K562 (cell line): Measurements from ENCODE around the gene SUSD5.

ENCODE experiments used
- MTF1 ChIP-seq: fragments of 250-450 bp; sonication (Bioruptor Pico); IDR thresholded peaks from 2 replicates; pipeline ENCODE4 v1.9.0; 2021; ENCODE audit warnings: moderate library complexity, mild to moderate bottlenecking, inconsistent platforms, borderline replicate concordance
- POLR2A ChIP-seq: fragments of 450-650 bp; conservative IDR thresholded peaks from 2 replicates; pipeline ENCODE4 v1.6.1; 2016
- RAD21 ChIP-seq, 2 experiments: fragments of 250-450 bp in 1 of 2; fragments of 450-650 bp in 1 of 2; sonication (Bioruptor Pico) in 1 of 2; formaldehyde crosslinking in 1 of 2; IDR thresholded peaks in 1 of 2; conservative IDR thresholded peaks in 1 of 2; 2 replicates each; pipeline versions ENCODE4 v1.4.0 to v1.8.0; 2020 to 2022; ENCODE audit warnings: mild to moderate bottlenecking in 2 of 2, moderate library complexity in 1 of 2
- SMAD4 ChIP-seq: fragments of 250-450 bp; sonication (Bioruptor Pico); conservative IDR thresholded peaks from 2 replicates; pipeline ENCODE4 v1.8.0; 2021; ENCODE audit warnings: inconsistent platforms, mild to moderate bottlenecking, moderate library complexity
- TCF3 ChIP-seq: sonication (generic); formaldehyde crosslinking; IDR thresholded peaks from 2 replicates; pipeline ENCODE4 v1.4.0; 2020; ENCODE audit warnings: mild to moderate bottlenecking, missing genetic modification reagents
- TF ChIP-seq, protein P1 (sequence below): fragments of 450-650 bp; formaldehyde crosslinking; IDR thresholded peaks from 2 replicates; pipeline ENCODE4 v1.4.0; 2020; ENCODE audit warnings: mild to moderate bottlenecking, moderate library complexity
- TF ChIP-seq, protein P2 (sequence below), 3 experiments: IDR thresholded peaks in 2 of 3; conservative IDR thresholded peaks in 1 of 3; 2 replicates each; pipeline ENCODE4 v1.5.1; 2011 to 2012; ENCODE audit warnings: low read length in 3 of 3, mild to moderate bottlenecking in 3 of 3, control low read depth in 2 of 3, improper control_type of control experiment in 1 of 3, inconsistent platforms in 1 of 3, low read depth in 1 of 3, mixed read lengths in 1 of 3, moderate library complexity in 1 of 3; ENCODE audit not compliant: insufficient read depth in 2 of 3
- TF ChIP-seq, protein P3 (sequence below), 2 experiments: fragments of 450-650 bp in 1 of 2; sonication (generic) in 1 of 2; formaldehyde crosslinking in 1 of 2; IDR thresholded peaks in 1 of 2; conservative IDR thresholded peaks in 1 of 2; 2 replicates each; pipeline versions ENCODE4 v1.6.1 to v1.8.1; 2016 to 2023; ENCODE audit warnings: mild to moderate bottlenecking in 2 of 2, moderate library complexity in 2 of 2, inconsistent platforms in 1 of 2, missing genetic modification reagents in 1 of 2

DNA sequence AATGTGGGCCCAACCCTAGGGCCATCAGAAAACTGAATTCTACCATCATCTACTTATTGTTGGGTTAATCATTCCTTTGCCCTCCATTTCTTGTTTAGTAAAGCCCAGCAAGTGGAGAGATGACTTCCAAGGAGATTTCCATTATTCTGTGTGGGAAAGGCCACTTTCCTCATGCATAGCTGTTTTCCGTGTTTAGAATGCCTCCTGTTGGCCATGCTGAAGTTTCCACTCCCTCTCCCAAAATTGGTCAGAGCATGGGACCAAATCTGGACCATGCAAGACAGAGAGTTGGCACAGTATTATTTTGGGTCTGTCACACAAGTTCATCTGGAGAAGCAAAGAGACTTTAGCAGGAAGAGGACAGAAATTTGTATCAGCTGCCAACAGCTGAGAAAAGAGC lies 15.3 kb upstream of the SUSD5 start:
- TF ChIP-seq, protein P1, sequence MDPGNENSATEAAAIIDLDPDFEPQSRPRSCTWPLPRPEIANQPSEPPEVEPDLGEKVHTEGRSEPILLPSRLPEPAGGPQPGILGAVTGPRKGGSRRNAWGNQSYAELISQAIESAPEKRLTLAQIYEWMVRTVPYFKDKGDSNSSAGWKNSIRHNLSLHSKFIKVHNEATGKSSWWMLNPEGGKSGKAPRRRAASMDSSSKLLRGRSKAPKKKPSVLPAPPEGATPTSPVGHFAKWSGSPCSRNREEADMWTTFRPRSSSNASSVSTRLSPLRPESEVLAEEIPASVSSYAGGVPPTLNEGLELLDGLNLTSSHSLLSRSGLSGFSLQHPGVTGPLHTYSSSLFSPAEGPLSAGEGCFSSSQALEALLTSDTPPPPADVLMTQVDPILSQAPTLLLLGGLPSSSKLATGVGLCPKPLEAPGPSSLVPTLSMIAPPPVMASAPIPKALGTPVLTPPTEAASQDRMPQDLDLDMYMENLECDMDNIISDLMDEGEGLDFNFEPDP (CRISPR knock-in tag): no peak
- TF ChIP-seq POLR2A (no peak), SMAD4 (CRISPR knock-in tag) (no peak), MTF1 (CRISPR knock-in tag) (no peak), RAD21 (CRISPR knock-in tag; conservative IDR thresholded peaks at IDR 0.05 in 1 of 2, IDR thresholded peaks at IDR 0.05 in 1 of 2) (peak in 1 of 2 experiments; percentile 64; a peak in 2 of 4 replicates), TCF3 (CRISPR knock-in tag) (no peak)
- TF ChIP-seq, protein P2, sequence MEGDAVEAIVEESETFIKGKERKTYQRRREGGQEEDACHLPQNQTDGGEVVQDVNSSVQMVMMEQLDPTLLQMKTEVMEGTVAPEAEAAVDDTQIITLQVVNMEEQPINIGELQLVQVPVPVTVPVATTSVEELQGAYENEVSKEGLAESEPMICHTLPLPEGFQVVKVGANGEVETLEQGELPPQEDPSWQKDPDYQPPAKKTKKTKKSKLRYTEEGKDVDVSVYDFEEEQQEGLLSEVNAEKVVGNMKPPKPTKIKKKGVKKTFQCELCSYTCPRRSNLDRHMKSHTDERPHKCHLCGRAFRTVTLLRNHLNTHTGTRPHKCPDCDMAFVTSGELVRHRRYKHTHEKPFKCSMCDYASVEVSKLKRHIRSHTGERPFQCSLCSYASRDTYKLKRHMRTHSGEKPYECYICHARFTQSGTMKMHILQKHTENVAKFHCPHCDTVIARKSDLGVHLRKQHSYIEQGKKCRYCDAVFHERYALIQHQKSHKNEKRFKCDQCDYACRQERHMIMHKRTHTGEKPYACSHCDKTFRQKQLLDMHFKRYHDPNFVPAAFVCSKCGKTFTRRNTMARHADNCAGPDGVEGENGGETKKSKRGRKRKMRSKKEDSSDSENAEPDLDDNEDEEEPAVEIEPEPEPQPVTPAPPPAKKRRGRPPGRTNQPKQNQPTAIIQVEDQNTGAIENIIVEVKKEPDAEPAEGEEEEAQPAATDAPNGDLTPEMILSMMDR (IDR thresholded peaks at IDR 0.05 in 2 of 3, conservative IDR thresholded peaks at IDR 0.05 in 1 of 3; ENCODE audit: insufficient read depth in 2 of 3, low read depth in 1 of 3, low read length in 3 of 3): peak in 2 of 3 experiments; percentile 32 to 57; a peak in 4 of 6 replicates
- TF ChIP-seq, protein P3, sequence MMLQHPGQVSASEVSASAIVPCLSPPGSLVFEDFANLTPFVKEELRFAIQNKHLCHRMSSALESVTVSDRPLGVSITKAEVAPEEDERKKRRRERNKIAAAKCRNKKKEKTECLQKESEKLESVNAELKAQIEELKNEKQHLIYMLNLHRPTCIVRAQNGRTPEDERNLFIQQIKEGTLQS (IDR thresholded peaks at IDR 0.05): no peak
- TF ChIP-seq, protein P3 (CRISPR knock-in tag; conservative IDR thresholded peaks at IDR 0.05): no peak
